C4-2B (cell line): ENCODE measurements around the gene RAB15.

Source experiments
- ZFX ChIP-seq: fragments of 450-650 bp; IDR thresholded peaks from 2 replicates; pipeline ENCODE4 v1.6.1; 2017
- TF ChIP-seq, protein P1 (sequence below): fragments of 450-650 bp; conservative IDR thresholded peaks from 2 replicates; pipeline ENCODE4 v1.5.1; 2017; ENCODE audit warnings: mild to moderate bottlenecking

DNA sequence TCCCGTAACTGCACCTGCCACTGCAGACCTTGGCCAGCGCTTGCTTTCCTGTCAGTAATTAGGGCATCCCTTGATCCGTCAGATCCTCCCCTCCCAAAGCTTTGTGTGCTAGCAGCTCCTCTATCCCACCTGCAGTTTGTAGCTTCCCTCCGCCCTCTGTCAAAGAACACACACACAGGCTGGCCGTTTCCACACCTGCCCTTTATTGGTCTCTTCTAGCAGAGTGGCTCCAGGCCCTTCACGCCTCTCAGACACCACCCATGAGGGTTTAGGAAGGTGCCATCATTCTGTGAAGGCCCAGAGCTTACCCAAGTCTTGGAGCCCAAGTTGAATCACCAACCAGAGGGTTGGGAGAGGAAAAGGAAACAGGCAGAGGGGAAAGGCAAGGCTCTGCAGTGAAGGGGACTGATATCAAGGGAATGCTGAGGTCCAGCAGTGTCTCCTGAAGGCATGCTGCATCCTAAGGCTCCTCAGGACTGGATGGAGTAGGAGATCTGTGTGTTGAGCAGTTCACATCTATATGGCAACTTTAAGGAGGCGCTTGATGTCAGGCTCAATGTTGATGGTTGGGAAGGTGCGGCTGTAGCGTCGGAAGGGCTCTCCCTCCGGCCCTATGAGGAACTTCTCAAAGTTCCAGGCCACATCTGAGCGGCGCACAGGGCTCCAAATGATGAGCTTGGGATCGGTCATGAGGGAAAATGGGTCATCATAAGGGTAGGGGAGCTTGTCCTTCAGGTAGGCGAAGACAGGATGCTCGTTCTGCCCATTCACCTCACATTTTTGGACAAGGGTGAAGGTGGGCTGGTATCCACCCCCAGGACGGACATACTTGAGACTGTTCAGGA is 32.9 kb downstream of the RAB15 start:
- TF ChIP-seq, protein P1, sequence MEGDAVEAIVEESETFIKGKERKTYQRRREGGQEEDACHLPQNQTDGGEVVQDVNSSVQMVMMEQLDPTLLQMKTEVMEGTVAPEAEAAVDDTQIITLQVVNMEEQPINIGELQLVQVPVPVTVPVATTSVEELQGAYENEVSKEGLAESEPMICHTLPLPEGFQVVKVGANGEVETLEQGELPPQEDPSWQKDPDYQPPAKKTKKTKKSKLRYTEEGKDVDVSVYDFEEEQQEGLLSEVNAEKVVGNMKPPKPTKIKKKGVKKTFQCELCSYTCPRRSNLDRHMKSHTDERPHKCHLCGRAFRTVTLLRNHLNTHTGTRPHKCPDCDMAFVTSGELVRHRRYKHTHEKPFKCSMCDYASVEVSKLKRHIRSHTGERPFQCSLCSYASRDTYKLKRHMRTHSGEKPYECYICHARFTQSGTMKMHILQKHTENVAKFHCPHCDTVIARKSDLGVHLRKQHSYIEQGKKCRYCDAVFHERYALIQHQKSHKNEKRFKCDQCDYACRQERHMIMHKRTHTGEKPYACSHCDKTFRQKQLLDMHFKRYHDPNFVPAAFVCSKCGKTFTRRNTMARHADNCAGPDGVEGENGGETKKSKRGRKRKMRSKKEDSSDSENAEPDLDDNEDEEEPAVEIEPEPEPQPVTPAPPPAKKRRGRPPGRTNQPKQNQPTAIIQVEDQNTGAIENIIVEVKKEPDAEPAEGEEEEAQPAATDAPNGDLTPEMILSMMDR, result no peak
- TF ChIP-seq ZFX, result no peak
